Fibroblast of peridontal ligament (primary cell): Measurements from ENCODE around the gene LYSMD4.

ENCODE experiments used
- DNase-seq: peaks from one replicate; pipeline ENCODE4 v3.0.0-alpha.2; 2010; ENCODE audit errors: extremely low read depth

Gene LYSMD4

GRCh38 chr15:99706557-99707303, 26.5 kb downstream of the LYSMD4 start:
- DNase-seq, result peak; percentile 26

DNA sequence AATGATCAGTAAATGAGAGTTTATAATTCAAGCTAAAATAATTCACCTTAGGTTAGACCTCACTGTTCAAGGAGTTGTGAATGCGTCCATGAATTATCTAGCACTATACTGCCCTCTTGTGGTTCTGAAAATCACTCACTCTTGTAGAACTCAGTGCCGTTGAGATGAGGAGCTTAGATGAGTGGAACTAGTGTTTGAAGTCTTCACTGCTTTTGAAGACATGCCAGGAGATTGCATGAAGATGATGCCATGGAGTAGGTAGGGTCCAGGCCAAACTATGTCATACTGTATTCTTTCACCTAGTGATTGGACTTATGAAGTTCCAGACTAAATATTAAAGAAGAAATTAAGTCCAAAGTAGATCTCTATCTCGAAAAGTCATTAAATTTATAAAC, 28.8 kb downstream of the LYSMD4 start:
- DNase-seq, result peak; percentile 95

GRCh38 chr15:99703603-99704443, 29.4 kb downstream of the LYSMD4 start:
- DNase-seq, result peak; percentile 97

DNA sequence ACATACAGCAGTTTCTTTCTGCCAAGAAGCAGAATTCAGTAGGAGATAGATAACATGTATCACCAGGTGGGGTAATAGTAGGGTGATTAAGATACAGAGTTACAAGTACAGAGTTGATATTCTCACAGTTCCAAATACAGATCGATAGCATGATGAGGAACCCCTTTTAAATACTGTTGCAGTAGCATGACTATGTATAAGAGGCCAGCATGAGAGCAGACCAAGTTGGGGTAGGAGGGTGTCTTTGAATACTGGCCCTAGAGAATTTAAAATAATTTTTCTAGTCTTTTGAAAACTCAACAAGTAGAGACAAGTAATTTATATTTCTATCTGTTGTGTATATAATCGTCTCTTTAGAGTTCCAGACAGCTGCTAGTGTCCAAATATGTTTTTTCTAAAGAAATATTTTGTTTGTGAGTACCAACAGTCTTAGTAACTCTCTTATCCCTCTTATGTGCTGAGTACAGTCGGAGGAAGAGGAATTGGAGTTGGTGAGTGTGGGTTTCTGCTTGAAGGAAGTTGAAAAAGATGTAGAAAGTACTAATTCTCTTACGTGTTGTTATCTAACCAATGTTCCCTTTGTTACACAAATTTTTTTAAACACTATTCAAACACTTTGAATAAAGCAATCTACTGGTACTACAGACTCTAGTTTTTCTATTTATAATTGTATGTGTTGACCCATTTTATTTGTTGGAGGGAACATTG, 30.2 kb downstream of the LYSMD4 start:
- DNase-seq, result peak; percentile 60

DNA sequence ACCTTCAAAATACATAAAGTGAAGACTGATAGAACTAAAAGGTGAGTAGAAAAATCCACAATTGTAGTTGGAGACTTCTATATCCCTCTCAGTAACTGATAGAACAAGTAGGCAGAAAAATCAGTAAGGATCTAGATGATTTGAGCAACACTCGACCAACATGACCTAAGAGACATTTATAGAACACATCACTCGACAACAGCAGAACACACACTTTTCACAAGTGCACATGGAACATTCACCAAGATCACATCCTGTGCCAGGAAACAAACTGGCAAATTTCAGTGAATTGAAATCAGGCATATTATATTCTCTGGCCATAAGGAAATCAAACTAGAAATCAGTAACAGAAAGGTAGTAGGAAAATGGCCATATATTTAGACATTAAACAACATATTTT, 37.1 kb downstream of the LYSMD4 start:
- DNase-seq, result no peak

DNA sequence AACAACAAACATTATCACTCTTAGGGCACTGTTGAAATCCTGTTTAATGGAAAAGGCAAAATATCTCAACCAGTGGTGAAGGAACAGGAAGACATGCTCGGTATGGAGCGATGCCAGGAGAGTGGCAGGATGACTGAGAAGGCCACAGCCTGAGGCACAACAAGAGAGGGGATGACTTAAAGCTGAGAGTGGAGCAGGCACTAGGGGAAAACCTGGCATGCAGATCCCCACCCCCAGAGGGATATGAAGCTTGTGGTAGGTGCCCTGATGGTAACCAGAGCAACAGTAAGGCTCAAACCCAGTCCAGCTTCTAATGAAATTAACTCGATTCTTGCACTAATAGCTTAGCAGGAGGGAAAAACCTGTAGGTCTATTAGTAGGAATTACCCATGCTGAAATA, 40.4 kb downstream of the LYSMD4 start:
- DNase-seq, result no peak

DNA sequence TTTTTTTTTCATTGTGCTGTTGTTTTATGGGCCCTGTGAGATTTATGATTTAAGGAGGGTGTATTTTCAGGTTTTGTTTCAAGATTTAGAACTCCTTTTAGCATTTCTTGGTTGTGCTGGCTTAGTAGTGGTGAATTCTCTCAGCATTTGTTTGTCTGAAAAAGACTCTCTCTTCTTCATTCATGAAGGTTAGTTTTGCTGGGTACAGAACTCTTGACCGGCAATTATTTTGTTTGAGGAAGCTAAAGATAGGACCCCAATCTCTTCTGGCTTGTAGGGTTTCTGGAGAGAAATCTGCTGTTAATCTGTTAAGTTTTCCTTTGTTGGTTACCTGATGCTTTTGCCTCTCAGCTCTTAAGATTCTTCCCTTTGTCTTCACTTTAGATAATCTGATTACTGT, 46.9 kb downstream of the LYSMD4 start:
- no peak for DNase-seq

GRCh38 chr15:99683000-99683670, 50.1 kb downstream of the LYSMD4 start:
- no peak for DNase-seq

GRCh38 chr15:99682455-99682854, 50.8 kb downstream of the LYSMD4 start:
- peak; percentile 88 for DNase-seq

DNA sequence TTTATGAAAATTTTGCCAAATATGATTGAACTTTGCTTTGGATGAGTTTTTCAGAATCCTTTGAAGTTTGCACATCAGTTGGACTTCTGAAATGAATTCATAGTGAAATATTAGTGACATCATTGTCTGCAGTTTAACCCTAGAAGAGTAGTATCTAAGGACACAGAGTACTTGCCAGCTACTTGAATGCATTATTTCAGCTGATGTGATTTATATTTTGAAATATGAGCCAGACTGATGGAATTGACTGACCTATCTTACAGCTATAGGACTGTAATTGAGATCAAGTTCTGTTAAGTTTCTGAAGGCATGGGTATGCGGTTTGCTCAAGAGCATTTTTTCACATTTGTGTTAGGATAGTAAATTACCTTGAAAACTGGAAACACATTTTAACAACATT, 51.2 kb downstream of the LYSMD4 start:
- DNase-seq, result no peak

- no peak for DNase-seq
Measured at GRCh38 chr15:99680276-99680675, 53.0 kb downstream of the LYSMD4 start.

DNA sequence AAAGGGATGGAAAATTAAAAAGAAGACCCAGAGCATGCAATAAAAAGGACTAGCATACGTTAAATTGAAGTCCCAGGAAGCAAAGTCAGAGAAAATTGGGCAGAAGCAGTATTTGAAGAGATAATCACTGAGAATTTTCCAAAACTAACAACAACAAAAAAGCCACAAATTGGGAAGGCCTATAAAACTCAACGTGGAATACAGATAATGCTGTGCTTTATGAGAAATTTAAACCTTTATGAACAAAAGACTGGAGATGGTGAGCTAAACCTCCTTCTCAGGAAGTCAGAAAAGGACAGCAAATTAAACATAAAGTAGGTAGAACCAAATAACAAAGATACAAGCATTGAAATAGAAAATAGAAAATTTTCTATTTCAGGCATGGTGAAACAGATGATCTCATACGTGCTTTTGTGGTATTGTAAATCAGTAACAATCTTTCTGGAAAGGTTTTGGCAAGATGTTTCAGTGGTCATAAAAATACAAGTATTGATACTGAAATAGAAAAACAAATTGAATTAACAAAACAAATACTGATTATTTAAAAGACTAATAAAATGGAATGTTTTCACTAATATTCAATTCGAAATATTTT, 55.6 kb downstream of the LYSMD4 start:
- peak; percentile 12 for DNase-seq
